ENCODE data around the gene MTMR6.

GRCh38 chr13:25292301-25292700 lies 5.0 kb upstream of the MTMR6 start:
- TF ChIP-seq MYC (IDR thresholded peaks at IDR 0.05; ENCODE audit: low read depth, low read length): no peak
- TF ChIP-seq CTCF (IDR thresholded peaks at IDR 0.05; ENCODE audit: low read depth, low read length): no peak
- TF ChIP-seq POLR2A (IDR thresholded peaks at IDR 0.05; ENCODE audit: extremely low read depth, insufficient read length): no peak
- TF ChIP-seq MAX (IDR thresholded peaks at IDR 0.05; ENCODE audit: low read depth, low read length): no peak
